Natural killer cell (primary cell): ENCODE results near the gene KAZN. TPM values are rescaled to one million over a fixed set of nuclear protein-coding genes. Genes with fewer than 3 reads are reported as not detected.

Source experiments
- ATAC-seq, 3 donors: fragments of 150-1000 bp in 2 of 3; fragments of 200-7000 bp in 1 of 3; cut with Tn5 transposase; 1 replicate in 1 of 3; 2 replicates in 2 of 3; pipeline ENCODE4 v1.10.0; 2021; ENCODE audit warnings: mild to moderate bottlenecking in 2 of 3, moderate library complexity in 2 of 3
- DNase-seq, 2 donors: peaks; one replicate each; pipeline versions ENCODE4 v3.0.0 to v3.0.0-alpha.2; 2013 to 2021; ENCODE audit warnings: mixed read lengths in 1 of 2
- H3K27ac ChIP-seq: one replicate; pipeline ENCODE4 v1.5.1; 2013; ENCODE audit warnings: mild to moderate bottlenecking, low read length
- H3K27me3 ChIP-seq: one replicate; pipeline ENCODE4 v1.6.1; 2013; ENCODE audit warnings: low read length; ENCODE audit not compliant: control insufficient read depth, insufficient read depth
- H3K36me3 ChIP-seq: one replicate; pipeline ENCODE4 v1.6.1; 2013; ENCODE audit warnings: low read length; ENCODE audit not compliant: control insufficient read depth, insufficient read depth
- H3K4me1 ChIP-seq: one replicate; pipeline ENCODE4 v1.6.1; 2013; ENCODE audit warnings: low read length; ENCODE audit not compliant: control insufficient read depth, insufficient read depth
- H3K4me3 ChIP-seq: one replicate; pipeline ENCODE4 v1.5.1; 2013; ENCODE audit warnings: low read length
- H3K9me3 ChIP-seq: one replicate; pipeline ENCODE4 v1.6.1; 2013; ENCODE audit warnings: low read length; ENCODE audit not compliant: control insufficient read depth, insufficient read depth
- H3K27ac Mint-ChIP-seq, 2 donors: one replicate each; pipeline ENCODE4 v1.8.0; 2022; ENCODE audit warnings: mild to moderate bottlenecking in 2 of 2, mixed read lengths in 2 of 2, moderate library complexity in 1 of 2
- H3K27me3 Mint-ChIP-seq, 2 donors: one replicate each; pipeline ENCODE4 v1.8.0; 2022; ENCODE audit warnings: low read depth in 2 of 2, mixed read lengths in 2 of 2
- H3K36me3 Mint-ChIP-seq: one replicate; pipeline ENCODE4 v1.8.0; 2022; ENCODE audit warnings: mixed read lengths
- H3K4me1 Mint-ChIP-seq, 2 donors: one replicate each; pipeline ENCODE4 v1.8.0; 2022; ENCODE audit warnings: mixed read lengths in 2 of 2
- H3K4me3 Mint-ChIP-seq: one replicate; pipeline ENCODE4 v1.8.0; 2022; ENCODE audit warnings: mild to moderate bottlenecking, moderate library complexity, mixed read lengths
- H3K9me3 Mint-ChIP-seq, 2 donors: one replicate each; pipeline ENCODE4 v1.8.0; 2022; ENCODE audit warnings: mixed read lengths in 2 of 2
- WGBS: methylation state at CpG from one replicate; pipeline ENCODE4 v1.1.7; 2013; ENCODE audit warnings: missing lambda C conversion rate; ENCODE audit not compliant: insufficient coverage; 5-methylcytosine and 5-hydroxymethylcytosine counted together
- intact Hi-C: fragments of 100-400 bp; cut with micrococcal nuclease; formaldehyde crosslinking; loops from one replicate; pipeline ENCODE4 v1.14.2; 2022
- total RNA-seq, 4 donors: library from RNA; stranded (reverse); fragments of 120-200 nt in 1 of 4; gene quantifications; one replicate each; pipeline versions ENCODE4 v1.2.3 to v1.2.4, GENCODE V29; 2013 to 2022
- TF ChIP-seq, protein P1 (sequence below): fragments of 200-600 bp; IDR thresholded peaks from one replicate; pipeline ENCODE4 v1.8.0; 2022; ENCODE audit warnings: antibody characterized with exemption

The KAZN gene
- total RNA-seq, 3 donors from 2014 or later (not counting 1 experiment from before 2014, with no cell fraction given), result 1.2 to 2.0 (median 1.7) TPM

DNA sequence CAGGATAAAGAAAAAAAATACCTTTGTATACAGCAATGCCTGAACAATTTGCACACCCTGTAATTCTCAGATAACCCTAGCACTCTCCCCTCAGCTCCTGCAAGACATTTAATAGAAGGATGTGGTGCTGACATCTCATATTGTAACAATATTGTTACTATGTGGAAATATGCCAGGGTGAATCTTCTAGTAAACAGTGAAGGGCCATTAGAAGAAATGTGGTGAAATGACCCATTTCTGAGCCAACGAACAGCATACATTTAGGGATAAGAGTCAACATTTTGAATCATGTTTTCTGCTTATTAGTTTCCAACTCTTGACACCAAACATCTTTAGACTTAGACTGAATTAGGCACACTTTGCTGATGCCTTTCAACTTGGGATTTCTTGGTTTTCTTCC lies 188.2 kb downstream of the KAZN start:
- H3K27ac ChIP-seq, result no peak overlapping the region
- TF ChIP-seq, protein P1, sequence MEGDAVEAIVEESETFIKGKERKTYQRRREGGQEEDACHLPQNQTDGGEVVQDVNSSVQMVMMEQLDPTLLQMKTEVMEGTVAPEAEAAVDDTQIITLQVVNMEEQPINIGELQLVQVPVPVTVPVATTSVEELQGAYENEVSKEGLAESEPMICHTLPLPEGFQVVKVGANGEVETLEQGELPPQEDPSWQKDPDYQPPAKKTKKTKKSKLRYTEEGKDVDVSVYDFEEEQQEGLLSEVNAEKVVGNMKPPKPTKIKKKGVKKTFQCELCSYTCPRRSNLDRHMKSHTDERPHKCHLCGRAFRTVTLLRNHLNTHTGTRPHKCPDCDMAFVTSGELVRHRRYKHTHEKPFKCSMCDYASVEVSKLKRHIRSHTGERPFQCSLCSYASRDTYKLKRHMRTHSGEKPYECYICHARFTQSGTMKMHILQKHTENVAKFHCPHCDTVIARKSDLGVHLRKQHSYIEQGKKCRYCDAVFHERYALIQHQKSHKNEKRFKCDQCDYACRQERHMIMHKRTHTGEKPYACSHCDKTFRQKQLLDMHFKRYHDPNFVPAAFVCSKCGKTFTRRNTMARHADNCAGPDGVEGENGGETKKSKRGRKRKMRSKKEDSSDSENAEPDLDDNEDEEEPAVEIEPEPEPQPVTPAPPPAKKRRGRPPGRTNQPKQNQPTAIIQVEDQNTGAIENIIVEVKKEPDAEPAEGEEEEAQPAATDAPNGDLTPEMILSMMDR, result no peak
- H3K4me1 ChIP-seq, result no peaks in the 10 kb centered on the region
- intact Hi-C loops, result no loop called here
- H3K9me3 ChIP-seq, result no peaks in the 10 kb centered on the region
- Mint-ChIP-seq H3K9me3 (no peaks in the 10 kb centered on the region), H3K4me3 (no peak overlapping the region), H3K27me3 (peaks cover 10% of the 10 kb centered on the region in 2 donors), H3K36me3 (no peaks in the 10 kb centered on the region), H3K27ac (no peak overlapping the region), H3K4me1 (no peaks in the 10 kb centered on the region)
- no peak for DNase-seq
- 67% methylated on average over 1 of the region's 1 CpG for WGBS
- no peaks in the 10 kb centered on the region for H3K27me3 ChIP-seq
- no peak overlapping the region for H3K4me3 ChIP-seq
- ATAC-seq, result no peak
- H3K36me3 ChIP-seq, result no peaks in the 10 kb centered on the region

DNA sequence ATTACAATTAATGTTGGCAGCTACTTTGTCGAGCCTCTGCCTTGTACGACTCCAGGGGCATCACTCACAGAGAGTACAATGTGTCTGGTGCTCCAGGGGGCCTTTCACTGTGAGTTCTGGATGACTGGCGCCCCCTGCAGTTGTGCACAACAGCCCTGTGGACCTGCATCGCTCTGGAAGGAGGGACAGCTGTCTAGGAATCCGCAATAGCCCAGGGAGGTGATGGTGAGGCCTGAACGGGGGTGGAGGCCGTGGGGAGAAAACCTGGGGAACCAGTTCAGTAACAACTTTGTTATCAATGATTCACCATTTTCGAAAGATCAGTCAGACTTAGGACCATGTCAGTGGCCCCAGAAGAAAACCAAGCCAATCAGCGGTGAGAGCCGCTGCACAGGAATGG lies 189.1 kb downstream of the KAZN start:
- Mint-ChIP-seq H3K9me3 (no peaks in the 10 kb centered on the region), H3K36me3 (no peaks in the 10 kb centered on the region), H3K27ac (no peak overlapping the region), H3K27me3 (peaks cover 10% of the 10 kb centered on the region in 2 donors), H3K4me3 (no peak overlapping the region), H3K4me1 (no peaks in the 10 kb centered on the region)
- Histone ChIP-seq H3K4me3 (no peak overlapping the region), H3K4me1 (no peaks in the 10 kb centered on the region), H3K9me3 (no peaks in the 10 kb centered on the region), H3K27me3 (no peaks in the 10 kb centered on the region), H3K36me3 (no peaks in the 10 kb centered on the region), H3K27ac (no peak overlapping the region)
- TF ChIP-seq, protein P1, result no peak
- 84% methylated on average over 10 of the region's 10 CpGs for WGBS
- no peak for ATAC-seq
- DNase-seq, result no peak
- intact Hi-C loops, result no loop called here

DNA sequence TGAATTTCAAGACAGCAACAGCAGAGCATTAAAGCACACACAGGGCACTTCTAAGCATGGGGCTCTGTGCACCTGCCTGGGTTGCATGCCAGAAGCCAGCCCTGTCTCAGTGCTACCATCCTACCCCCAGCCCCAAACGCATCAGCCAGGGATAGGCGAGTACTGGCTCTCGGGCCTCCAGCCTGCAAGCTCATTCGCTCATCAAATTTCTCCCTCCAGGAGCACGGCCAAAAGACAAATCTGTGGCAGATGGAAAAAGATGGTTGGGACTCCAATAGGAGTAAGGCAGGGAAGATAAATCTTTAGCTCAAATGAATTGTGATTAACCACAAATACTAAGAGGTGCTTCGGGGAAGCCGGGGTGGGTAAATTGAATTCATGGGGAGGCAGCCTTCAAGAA lies 189.6 kb downstream of the KAZN start:
- Histone ChIP-seq H3K9me3 (no peaks in the 10 kb centered on the region), H3K36me3 (no peaks in the 10 kb centered on the region), H3K27ac (no peak overlapping the region), H3K4me1 (no peaks in the 10 kb centered on the region), H3K27me3 (no peaks in the 10 kb centered on the region), H3K4me3 (no peak overlapping the region)
- no peak overlapping the region for H3K27ac Mint-ChIP-seq
- no peak for ATAC-seq
- H3K4me1 Mint-ChIP-seq, result no peaks in the 10 kb centered on the region
- no peaks in the 10 kb centered on the region for H3K9me3 Mint-ChIP-seq
- peaks cover 10% of the 10 kb centered on the region in 2 donors for H3K27me3 Mint-ChIP-seq
- no peaks in the 10 kb centered on the region for H3K36me3 Mint-ChIP-seq
- H3K4me3 Mint-ChIP-seq, result no peak overlapping the region
- 90% methylated on average over 4 of the region's 7 CpGs for WGBS
- no peak for DNase-seq
- intact Hi-C loops, result no loop called here
- TF ChIP-seq, protein P1, result no peak

DNA sequence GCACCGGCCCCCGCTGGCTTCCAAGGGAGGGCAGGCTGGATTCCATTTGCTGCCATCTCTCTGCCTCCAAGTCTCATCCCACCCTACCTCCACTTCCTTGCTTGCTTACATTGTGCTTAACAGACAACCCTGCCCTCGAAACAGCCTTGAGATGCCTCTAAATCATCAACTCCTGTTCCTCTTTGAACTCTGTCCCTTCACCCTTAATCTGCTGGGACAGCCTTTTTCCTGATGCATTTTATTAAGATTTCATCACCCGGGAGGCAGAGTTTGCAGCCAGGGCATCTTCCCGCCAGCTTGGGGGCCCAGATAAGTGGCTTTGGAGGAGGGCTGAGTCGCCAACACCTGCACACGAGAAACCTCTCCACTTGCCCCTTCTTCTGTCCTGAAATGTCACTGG lies 192.5 kb downstream of the KAZN start:
- no peak overlapping the region for H3K27ac ChIP-seq
- no peak overlapping the region for H3K4me3 ChIP-seq
- H3K9me3 Mint-ChIP-seq, result no peaks in the 10 kb centered on the region
- no peaks in the 10 kb centered on the region for H3K36me3 Mint-ChIP-seq
- H3K27me3 ChIP-seq, result no peaks in the 10 kb centered on the region
- intact Hi-C loops, result no loop called here
- no peak overlapping the region for H3K27ac Mint-ChIP-seq
- H3K4me1 ChIP-seq, result no peaks in the 10 kb centered on the region
- H3K27me3 Mint-ChIP-seq, result peaks cover 1 to 10% of the 10 kb centered on the region in 2 donors
- no peaks in the 10 kb centered on the region for H3K9me3 ChIP-seq
- 74% methylated on average over 6 of the region's 7 CpGs for WGBS
- H3K4me3 Mint-ChIP-seq, result no peak overlapping the region
- H3K36me3 ChIP-seq, result no peaks in the 10 kb centered on the region
- ATAC-seq, result no peak
- H3K4me1 Mint-ChIP-seq, result no peaks in the 10 kb centered on the region
- TF ChIP-seq, protein P1, result no peak
- no peak for DNase-seq
